HK-2 (cell line): ENCODE results near the gene NOTCH3.

Experiments
- DNase-seq: peaks from one replicate; pipeline ENCODE4 v3.0.0-alpha.2; 2018; ENCODE audit not compliant: unreplicated experiment

Gene NOTCH3

GRCh38 chr19:15200553-15201364, at the start of gene NOTCH3:
Gene NOTCH3 (minus strand): TSS chr19:15200995. CDS start chr19:15200905, 90 bp downstream.
- no peak for DNase-seq

GRCh38 chr19:15250640-15250993, 49.8 kb upstream of the NOTCH3 start:
- DNase-seq: no peak

- DNase-seq: no peak
These were observed 49.3 kb upstream of the NOTCH3 start for GRCh38 chr19:15249972-15250639.

- no peak for DNase-seq
These were observed 48.7 kb upstream of the NOTCH3 start for GRCh38 chr19:15249528-15249874.

- peak; percentile 69 for DNase-seq
These were observed 48.1 kb upstream of the NOTCH3 start for GRCh38 chr19:15248648-15249527.

GRCh38 chr19:15248106-15248505, 47.3 kb upstream of the NOTCH3 start:
- DNase-seq: no peak

- DNase-seq: no peak
These were observed 46.6 kb upstream of the NOTCH3 start for GRCh38 chr19:15247107-15248014.

- no peak for DNase-seq
These were observed 45.3 kb upstream of the NOTCH3 start for GRCh38 chr19:15246198-15246481.

GRCh38 chr19:15245370-15246197, 44.8 kb upstream of the NOTCH3 start:
- no peak for DNase-seq

- no peak for DNase-seq
These were observed 44.0 kb upstream of the NOTCH3 start for GRCh38 chr19:15244808-15245207.

- no peak for DNase-seq
These were observed 43.5 kb upstream of the NOTCH3 start for GRCh38 chr19:15244106-15244803.

GRCh38 chr19:15243236-15243957, 42.6 kb upstream of the NOTCH3 start:
- DNase-seq: no peak

GRCh38 chr19:15241259-15241910, 40.6 kb upstream of the NOTCH3 start:
- no peak for DNase-seq

- DNase-seq: no peak
These were observed 39.7 kb upstream of the NOTCH3 start for GRCh38 chr19:15240515-15240914.

GRCh38 chr19:15239337-15239949, 38.6 kb upstream of the NOTCH3 start:
- DNase-seq: no peak

- no peak for DNase-seq
These were observed 37.9 kb upstream of the NOTCH3 start for GRCh38 chr19:15238639-15239155.

- DNase-seq: no peak
These were observed 37.2 kb upstream of the NOTCH3 start for GRCh38 chr19:15237759-15238638.
